Measurements from ENCODE around the gene GRB2. TPM values are rescaled to one million over a fixed set of nuclear protein-coding genes. Genes with fewer than 3 reads are reported as not detected.

Gene GRB2
- total RNA-seq, 2 donors from 2014 or later, result 87.2 to 97.8 TPM

DNA sequence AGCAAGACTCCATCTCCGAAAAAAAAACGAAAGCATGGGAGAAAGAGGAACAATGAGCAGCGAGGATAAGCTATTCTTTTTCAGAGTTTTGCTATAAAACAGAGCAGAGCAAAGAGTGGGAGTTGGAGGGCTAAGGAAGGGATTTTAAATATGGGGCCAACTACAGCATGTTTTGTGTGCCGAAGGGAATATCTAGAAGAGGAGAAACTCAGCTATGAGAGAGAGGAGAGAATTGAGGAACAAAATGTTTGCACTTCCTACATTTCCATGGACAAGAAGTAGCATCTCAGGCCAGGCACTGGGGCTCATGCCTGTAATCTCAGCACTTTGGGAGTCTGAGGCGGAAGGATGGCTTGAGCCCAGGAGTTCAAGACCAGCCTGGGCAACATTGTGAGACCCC, 13.1 kb upstream of the GRB2 start:
- intact Hi-C loops (cut with DNase I), result loop anchor here in 1 of 2 donors (5.0 kb wide), 1 partner anchor 169 kb away; the partner anchor contains the start of gene MYO15B
- DNase-seq (ENCODE audit: low spot score), result peak; percentile 73

DNA sequence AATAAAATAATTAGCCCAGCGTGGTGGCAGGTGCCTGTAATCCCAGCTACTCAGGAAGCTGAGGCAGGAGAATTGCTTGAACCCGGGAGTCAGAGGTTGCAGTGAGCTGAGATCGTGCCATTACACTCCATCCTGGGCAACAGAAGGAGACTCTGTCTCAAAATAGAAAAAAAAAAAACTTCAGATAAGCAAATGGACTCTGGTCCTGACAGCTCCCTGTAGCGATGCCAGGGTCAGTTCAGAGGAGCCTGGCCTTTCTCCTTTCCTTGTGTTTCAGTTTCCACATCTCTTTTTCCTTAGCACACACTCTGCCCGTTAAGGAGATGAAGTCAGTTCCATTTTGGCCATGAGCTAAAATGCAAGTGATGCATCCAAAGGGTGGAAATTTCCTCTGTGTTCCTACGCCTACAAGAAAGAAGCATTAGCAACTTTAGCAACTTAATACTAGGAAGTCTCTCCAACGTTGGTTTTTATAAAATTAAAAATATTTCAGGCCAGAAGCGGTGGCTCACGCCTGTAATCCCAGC, 11.6 kb upstream of the GRB2 start:
- peak; percentile 50 for DNase-seq (ENCODE audit: low spot score)
- intact Hi-C loops (cut with DNase I), result loop anchor here in 1 of 2 donors (5.0 kb wide), 1 partner anchor 170 kb away; the partner anchor contains the start of gene MYO15B

DNA sequence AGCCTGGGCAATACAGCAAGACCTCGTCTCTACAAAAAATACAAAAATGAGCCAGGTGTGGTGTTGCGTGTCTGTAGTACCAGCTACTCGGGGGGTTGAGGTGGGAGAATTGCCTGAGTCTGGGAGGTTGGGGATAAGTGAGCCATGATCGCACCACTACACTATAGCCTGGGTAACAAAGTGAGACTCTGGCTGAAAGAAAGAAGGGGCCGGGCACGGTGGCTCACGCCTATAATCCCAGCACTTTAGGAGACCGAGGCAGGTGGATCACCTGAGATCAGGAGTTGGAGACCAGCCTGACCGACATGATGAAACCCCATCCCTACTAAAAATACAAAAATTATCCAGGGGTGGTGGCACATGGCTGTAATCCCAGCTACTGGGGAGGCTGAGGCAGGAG, 10.5 kb upstream of the GRB2 start:
- intact Hi-C loops (cut with DNase I), result loop anchor here in 1 of 2 donors (5.0 kb wide), 1 partner anchor 171 kb away; the partner anchor contains the start of gene MYO15B
- peak; percentile 55 for DNase-seq (ENCODE audit: low spot score)

DNA sequence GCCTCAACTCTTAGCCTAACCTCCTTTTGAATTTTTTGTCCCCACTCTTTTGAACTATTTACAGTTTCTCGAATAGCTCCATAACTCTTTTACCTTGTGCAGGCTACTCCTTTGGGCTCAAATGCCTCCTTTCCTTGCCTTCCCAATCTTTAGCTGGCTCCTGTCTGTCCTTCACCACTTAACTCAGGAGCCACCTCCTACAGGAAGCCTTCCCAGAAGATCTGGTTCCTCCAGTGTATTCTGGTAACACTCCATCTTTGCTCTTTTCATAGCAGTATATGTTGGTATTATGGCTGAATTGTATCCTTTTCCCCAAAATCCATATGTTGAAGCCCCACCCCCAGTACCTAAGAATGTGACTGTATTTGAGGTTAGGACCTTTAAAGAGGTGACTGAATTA, 9.0 kb upstream of the GRB2 start:
- intact Hi-C loops (cut with DNase I), result loop anchor here in 1 of 2 donors (5.0 kb wide), 1 partner anchor 92 kb away; no protein-coding TSS in a partner anchor
- no peak for DNase-seq (ENCODE audit: low spot score)

DNA sequence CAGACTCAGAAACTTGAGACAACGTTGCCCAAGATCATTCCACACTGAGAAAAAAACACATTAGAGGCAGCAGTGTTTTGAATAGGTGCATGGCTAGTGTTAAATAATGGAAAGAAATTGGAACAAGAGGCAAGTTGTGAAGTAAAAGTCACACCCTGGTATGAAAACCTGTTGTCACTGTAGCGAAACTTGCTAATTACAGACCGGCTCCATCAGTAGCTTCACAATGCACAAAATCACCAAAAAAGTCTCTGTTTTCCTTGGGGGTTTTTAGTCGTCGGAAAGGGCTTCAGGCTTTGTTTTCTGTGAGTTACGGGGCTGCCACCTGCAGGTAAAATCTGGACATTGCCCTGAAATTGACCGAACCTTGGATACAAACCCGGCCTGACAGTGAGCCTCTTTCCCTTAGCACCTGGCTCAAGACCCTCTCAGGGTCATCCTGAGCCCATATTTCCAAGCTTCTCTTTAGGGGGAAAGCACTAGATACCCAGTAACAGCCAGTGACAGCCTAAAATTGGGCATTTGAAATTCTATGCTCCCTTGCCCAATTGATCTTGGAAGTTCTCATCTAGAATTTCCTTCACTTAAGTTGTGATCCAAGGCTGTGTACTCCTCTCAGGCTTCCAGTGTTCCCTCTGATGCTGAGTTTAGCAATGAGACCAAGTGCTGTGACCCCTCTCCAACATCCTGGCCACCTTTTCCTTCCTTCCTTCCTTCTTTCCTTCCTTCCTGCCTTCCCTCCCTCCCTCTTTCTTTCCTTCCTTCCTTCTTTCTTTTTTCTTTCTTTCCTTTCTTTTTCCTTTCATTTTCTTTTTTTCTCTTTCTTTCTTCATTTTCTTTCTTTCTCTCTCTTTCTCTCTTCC, 7.2 kb upstream of the GRB2 start:
- DNase-seq (ENCODE audit: low spot score), result no peak
- intact Hi-C loops (cut with DNase I), result loop anchor here in 1 of 2 donors (5.0 kb wide), 1 partner anchor 90 kb away; no protein-coding TSS in a partner anchor

DNA sequence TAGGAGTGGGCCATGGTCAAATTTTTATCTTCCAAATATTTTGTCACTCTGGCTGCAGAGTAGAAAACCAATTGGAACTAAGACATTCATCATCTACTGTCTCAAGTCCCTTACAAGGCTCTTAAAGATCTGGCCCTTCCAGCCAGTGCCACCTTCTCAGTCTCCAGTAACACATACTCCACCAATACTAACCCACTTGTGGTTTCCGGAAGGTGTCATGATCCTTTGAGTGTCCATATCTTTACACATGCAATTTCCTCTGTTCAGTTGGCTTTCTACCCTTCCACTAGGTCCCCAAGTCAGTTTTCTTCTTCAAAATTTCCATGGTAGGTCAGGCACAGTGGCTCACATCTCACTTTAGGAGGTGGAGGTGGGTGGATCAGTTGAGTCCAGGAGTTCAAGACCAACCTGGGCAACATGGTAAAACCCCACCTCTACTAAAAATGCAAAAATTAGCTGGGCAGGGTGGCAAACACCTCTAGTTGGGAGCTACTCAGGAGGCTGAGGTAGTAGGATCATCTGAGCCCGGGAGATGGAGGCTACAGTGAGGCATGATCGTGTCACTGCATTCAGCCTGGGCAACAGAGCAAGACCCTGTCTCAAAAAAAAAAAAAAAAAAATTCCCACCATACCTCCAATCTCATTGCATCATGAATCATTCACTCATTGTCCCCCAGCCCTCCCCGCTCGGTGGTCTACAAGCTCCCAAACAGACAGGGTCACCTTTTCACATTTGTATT, 6.0 kb upstream of the GRB2 start:
- no peak for DNase-seq (ENCODE audit: low spot score)
- intact Hi-C loops (cut with DNase I), result loop anchor here in 1 of 2 donors (5.0 kb wide), 1 partner anchor 89 kb away; no protein-coding TSS in a partner anchor

DNA sequence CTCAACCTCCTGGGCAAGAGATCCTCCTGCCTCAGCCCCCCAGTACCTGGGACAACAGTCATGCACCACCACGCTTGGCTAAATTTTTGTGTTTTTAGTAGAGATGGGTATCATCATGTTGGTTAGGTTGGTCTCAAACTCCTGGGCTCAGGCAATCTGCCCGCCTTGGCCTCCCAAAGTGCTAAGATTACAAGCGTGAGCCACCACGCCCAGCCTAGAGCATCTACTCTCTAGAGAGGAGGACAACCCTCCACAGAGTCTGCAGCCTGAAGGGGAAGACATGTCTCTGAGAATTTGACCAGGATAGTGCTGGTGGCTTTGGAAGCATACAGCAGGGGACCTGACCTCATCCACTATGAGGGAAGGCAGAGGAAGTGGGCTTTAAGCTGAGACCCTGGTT, 4.7 kb upstream of the GRB2 start:
- intact Hi-C loops (cut with DNase I), result loop anchor here in 1 of 2 donors (5.0 kb wide), 1 partner anchor 88 kb away; no protein-coding TSS in a partner anchor
- DNase-seq (ENCODE audit: low spot score), result no peak

DNA sequence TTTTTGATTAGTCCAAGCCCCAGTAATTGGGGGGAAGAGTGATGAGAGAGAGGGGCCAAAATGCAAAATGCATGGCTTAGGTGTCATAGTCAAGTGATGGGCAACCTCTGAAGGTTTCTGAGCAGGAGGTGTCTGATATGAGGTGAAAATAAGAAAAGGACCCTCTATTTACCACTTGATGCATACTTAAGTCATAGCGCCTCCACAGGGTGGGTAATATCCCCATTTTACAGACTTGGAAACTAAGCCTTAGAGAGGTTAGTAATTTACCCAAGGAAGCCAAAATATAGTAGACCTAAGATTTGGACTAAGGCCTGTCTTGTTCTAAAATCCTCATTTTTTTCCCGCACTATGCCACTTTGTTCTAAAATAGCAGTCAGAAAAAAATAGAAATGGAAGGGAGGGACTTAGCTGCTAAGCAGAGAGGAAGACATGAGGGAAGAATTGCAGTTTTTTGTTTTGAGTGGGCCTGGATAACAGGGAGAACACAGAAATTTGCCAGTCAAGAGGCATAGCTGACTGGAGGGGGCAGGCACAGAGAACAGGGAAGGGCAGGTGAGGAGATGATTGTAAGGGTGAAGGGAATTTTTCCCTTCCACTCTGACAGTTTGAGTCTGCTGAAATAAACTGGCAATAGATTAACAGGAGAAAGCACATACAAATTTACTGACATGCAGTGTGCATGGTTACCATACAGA, 2.3 kb upstream of the GRB2 start:
- DNase-seq (ENCODE audit: low spot score), result no peak
- intact Hi-C loops (cut with DNase I), result no loop called here

DNA sequence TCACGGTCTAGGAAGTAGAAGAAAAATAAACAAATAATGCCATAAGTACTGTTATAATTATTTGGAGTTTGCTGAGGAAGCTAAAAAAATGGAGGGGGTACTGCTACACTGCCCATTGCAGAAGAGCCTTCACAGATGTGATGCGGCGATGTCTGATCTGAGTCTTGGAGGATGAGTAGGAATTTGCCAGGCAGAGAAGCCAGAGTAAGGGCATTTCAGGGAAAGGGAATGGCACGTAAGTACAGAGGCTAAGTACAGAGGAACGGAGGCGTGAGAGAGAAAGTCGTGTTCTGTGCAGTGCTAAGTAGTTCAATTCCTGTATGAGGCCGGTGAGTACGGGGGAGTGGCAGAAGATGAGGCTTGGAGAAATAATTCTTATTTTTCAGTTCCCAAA, 741 bp upstream of the GRB2 start:
- no peak for DNase-seq (ENCODE audit: low spot score)
- intact Hi-C loops (cut with DNase I), result no loop called here

DNA sequence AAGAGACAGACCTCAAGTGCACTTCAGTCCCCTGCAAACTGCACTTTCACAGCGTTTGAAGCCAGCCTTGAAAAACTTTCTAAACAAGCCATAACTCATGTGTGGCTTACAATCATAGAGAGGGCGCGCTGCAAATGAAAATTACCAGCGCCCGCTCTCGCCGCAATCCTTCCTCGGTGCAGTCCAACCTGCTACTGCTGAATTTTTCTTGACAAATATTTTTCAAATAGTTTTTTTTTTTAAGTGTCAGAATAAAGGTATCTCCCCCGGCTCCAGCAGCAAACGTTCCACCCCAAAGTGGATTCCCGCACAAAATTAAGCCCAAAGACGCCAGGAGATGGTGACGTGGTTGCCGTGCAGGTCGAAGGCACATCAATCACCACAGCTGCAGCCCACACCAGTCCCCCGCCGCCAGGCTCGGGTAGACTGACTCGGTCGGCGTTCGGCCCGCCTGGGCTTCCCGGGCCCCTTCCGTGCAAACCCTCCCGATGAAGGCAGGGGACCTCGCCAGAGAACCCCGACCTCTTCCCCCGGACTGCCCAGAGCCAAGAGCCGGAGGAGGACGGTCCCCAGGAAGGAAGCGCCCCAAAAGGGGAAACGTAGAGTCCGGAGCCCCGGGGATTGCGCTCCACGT, 630 bp downstream of the GRB2 start:
- peak; percentile 83 for DNase-seq (ENCODE audit: low spot score)

DNA sequence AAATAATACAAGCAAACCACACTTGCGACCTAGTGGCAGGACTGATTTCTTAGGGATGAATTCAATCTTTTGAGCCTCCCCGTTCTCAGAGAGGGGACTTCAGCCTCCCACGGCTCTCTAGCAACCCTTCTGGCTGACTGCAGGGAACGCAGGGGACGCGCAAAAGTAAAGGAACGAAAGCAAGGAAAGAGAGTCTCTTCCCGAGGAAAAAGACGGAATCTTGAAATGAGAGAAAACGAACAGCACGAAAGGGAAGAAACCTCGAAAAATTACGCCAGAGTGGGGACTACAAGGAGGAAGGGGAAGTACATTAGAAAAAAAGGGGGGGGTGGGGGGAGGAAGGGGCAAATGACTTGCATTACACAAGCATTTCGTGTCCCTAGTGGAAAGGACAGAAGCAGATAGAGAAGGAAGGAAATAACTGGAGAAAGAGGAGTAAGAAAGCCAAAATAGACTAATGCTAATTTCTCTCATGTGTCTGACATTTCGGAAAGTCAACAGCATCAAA, 1.2 kb downstream of the GRB2 start:
- no peak for DNase-seq (ENCODE audit: low spot score)
- intact Hi-C loops (cut with DNase I), result loop anchor here in 1 of 2 donors (2.0 kb wide), 1 partner anchor 81 kb away; no protein-coding TSS in a partner anchor

More for the DNA sequence above, 630 bp downstream of the GRB2 start:
- intact Hi-C loops (cut with DNase I), result loop anchor here in 1 of 2 donors (2.0 kb wide), 1 partner anchor 82 kb away; no protein-coding TSS in a partner anchor

DNA sequence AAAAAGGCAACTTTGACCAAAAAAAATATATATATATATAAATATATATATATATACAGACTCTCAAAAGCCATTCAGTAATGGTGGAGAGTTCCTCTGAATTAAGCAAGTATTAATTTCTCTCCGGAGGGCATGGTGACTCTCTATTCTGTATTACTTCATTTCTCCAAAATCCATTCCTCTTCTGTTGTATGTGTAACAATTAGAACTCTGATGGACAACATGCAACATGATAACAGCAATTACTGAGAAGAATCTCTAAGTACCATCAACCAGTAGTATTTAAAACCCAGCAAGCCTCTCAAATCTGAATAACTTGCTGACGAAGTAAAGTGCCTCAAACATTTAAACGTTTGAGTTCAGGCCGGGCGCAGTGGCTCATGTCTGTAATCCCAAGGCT, 2.3 kb downstream of the GRB2 start:
- no peak for DNase-seq (ENCODE audit: low spot score)
- intact Hi-C loops (cut with DNase I), result no loop called here

DNA sequence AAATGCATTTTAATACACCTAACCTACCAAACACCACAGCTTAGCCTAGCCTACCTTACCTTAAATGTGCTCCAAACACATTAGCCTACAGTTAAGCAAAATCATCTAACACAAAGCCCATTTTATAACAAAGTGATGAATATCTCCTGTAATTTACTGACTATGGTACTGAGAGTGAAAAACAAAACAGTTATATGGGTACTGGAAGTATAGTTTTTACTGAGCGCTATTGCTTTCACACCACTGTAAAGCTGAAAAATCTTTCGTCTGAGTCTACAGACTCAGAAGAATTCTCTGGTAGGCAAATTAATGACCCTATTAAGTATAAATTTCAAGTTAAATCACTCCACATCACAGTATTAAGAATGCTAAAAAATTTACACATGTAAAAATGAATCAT, 3.5 kb downstream of the GRB2 start:
- intact Hi-C loops (cut with DNase I), result no loop called here
- no peak for DNase-seq (ENCODE audit: low spot score)

DNA sequence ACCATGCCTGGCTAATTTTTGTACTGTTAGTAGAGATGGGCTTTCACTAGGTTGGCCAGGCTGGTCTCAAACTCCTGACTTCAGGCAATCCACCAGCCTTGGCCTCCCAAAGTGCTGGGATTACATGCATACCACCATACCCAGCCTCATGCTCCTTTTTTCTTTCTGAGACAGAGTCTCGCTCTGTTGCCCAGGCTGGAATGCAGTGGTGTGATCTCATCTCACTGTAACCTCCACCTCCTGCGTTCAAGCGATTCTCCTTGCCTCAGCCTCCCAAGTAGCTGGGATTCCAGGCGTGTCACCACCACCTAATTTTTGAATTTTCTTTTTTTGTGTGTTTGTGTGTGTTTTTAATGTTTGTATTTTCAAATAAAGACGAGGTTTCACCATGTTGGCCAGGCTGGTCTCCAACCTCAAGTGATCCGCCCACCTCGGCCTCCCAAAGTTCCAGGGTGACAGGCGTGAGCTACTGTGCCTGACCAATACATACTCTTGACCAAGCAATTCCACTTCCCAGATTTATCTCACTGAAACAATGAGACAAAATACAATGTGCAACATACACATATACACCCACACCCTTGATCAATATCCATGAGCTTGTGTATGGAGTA, 5.0 kb downstream of the GRB2 start:
- DNase-seq (ENCODE audit: low spot score), result no peak
- intact Hi-C loops (cut with DNase I), result no loop called here

DNA sequence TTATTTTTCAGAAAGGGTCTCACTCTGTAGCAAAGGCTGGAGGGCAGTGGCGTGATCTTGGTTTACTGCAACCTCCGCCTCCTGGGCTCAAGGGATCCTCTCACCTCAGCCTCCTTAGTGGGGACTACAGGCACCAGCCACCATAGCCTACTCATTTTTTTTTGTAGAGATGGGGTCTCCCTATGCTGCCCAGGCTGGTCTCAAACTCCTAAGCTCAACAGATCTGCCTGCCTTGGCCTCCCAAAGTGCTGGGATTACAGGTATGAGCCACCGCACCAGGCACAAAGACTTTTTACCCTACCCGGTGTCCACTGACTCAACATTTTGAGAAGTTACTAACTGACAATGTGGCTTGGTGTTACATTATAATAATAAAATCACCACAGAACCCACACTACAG, 7.2 kb downstream of the GRB2 start:
- intact Hi-C loops (cut with DNase I), result no loop called here
- DNase-seq (ENCODE audit: low spot score), result no peak

DNA sequence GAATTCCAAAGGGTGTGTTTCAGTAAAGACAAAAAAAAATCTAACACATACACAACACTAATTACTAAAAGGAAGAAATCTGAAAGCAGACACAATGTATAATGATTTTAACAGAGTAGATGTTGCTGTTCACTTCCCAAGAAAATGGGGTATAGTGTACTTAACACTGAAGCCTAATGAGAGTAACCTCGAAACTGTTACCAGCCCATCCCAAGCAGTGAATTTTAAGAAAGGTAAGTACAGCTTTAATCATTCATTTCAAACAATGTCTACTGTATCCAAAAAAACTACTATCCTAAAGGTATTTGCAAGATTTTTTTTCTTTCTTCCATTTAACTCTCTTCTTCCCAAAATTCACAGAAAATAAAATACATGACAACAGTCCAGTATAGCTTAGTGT, 8.3 kb downstream of the GRB2 start:
- DNase-seq (ENCODE audit: low spot score), result no peak
- intact Hi-C loops (cut with DNase I), result no loop called here

DNA sequence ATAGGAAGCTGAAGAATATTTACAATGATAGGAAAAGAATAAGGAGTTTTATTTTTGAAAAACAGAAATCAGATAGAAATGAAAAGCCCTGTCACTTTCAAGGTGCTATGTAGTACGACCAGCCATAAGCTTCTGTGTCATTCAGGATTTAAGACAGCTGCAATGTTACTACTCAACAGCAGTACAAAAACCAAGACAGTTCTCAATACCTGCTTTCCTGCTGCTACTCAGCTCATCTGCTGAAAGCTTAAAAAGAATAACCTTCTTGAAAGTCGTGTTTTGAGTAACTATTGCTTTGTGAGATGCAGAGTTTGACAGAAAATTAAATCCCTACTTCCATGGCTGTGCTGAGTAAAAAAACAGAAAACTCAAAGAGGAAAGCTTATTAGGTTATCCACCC, 8.7 kb downstream of the GRB2 start:
- no peak for DNase-seq (ENCODE audit: low spot score)
- intact Hi-C loops (cut with DNase I), result no loop called here

DNA sequence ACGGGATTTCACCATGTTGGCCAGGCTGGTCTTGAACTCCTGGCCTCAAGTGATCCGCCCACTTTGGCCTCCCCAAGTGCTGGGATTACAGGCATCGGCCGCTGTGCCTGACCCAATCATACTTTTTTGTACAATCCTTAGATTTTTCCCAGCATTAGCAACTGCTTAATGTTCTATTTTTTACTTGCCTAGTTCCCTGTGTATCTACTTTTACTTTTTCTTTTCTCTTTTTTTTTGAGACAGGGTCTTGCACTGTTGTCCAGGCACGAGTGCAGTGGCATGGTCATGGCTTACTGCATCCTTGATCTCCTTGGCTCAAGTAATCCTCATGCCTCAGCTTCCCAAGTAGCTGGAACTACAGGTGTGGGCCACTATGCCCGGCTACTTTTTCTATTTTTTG, 9.5 kb downstream of the GRB2 start:
- intact Hi-C loops (cut with DNase I), result no loop called here

More for the DNA sequence above, 9.5 kb downstream of the GRB2 start:
- no peak for DNase-seq (ENCODE audit: low spot score)

Measured in posterior vena cava (tissue), 2 donors.